OCI-LY1 (cell line): ENCODE data around the gene CA7.

Source experiments
- EZH2 ChIP-seq: fragments of 200-600 bp; sonication (generic), shearing (Covaris generic); IDR thresholded peaks from 2 replicates; pipeline ENCODE4 v1.8.0; 2017; ENCODE audit warnings: borderline replicate concordance, mixed run types, mild to moderate bottlenecking, antibody characterized with exemption, low read length, moderate library complexity, mixed read lengths
- TF ChIP-seq, protein P1 (sequence below): fragments of 200-600 bp; sonication (generic), shearing (Covaris generic); IDR thresholded peaks from 2 replicates; pipeline ENCODE4 v1.5.1; 2017; ENCODE audit warnings: mild to moderate bottlenecking, antibody characterized with exemption, low read length, moderate library complexity, mixed read lengths

DNA sequence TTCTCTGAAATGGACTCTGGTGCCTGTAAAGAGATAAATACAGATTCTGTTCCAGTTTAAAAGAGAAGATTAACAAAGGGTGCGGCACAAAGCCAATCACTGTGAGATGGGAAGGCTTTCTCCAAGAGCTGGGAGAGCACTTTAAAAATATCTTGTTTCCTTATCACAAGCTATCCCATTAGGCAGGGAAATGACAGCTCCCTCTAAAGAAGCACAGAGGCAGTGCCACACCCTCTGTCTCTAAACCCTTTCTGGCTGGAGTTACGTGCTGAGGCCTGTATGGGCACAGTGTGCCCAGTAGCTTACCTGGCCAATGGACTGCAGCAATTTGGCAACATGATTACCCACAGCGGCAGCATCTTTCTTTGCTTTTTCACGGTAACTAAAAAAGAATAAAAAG, 33.8 kb upstream of the CA7 start:
- TF ChIP-seq, protein P1, sequence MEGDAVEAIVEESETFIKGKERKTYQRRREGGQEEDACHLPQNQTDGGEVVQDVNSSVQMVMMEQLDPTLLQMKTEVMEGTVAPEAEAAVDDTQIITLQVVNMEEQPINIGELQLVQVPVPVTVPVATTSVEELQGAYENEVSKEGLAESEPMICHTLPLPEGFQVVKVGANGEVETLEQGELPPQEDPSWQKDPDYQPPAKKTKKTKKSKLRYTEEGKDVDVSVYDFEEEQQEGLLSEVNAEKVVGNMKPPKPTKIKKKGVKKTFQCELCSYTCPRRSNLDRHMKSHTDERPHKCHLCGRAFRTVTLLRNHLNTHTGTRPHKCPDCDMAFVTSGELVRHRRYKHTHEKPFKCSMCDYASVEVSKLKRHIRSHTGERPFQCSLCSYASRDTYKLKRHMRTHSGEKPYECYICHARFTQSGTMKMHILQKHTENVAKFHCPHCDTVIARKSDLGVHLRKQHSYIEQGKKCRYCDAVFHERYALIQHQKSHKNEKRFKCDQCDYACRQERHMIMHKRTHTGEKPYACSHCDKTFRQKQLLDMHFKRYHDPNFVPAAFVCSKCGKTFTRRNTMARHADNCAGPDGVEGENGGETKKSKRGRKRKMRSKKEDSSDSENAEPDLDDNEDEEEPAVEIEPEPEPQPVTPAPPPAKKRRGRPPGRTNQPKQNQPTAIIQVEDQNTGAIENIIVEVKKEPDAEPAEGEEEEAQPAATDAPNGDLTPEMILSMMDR = no peak
- TF ChIP-seq EZH2 = no peak
